H9 (cell line): ENCODE data around the gene NOXRED1. TPM values are rescaled to one million over a fixed set of nuclear protein-coding genes. Genes with fewer than 3 reads are reported as not detected.

ENCODE experiments used
- DNase-seq: peaks from one replicate; pipeline ENCODE4 v3.0.0-alpha.2; 2017
- H2AFZ ChIP-seq: one replicate; pipeline ENCODE4 v1.6.1; 2013; ENCODE audit warnings: mild to moderate bottlenecking, low read length, control low read depth, moderate library complexity
- H2AK5ac ChIP-seq: 2 replicates; pipeline ENCODE4 v1.6.1; 2013; ENCODE audit warnings: low read length, control low read depth, mixed read lengths; ENCODE audit not compliant: insufficient read length
- H2BK120ac ChIP-seq: one replicate; pipeline ENCODE4 v1.6.1; 2013; ENCODE audit warnings: low read depth, mild to moderate bottlenecking, low read length, control low read depth, inconsistent platforms; ENCODE audit not compliant: poor library complexity, severe bottlenecking
- H2BK12ac ChIP-seq: 2 replicates; pipeline ENCODE4 v1.6.1; 2013; ENCODE audit warnings: low read length, control low read depth, mixed read lengths, low read depth; ENCODE audit not compliant: insufficient read length
- H2BK15ac ChIP-seq: 2 replicates; pipeline ENCODE4 v1.6.1; 2013; ENCODE audit warnings: low read depth, low read length, control low read depth
- H2BK20ac ChIP-seq: one replicate; pipeline ENCODE4 v1.6.1; 2013; ENCODE audit warnings: low read depth, mild to moderate bottlenecking, low read length, control low read depth, inconsistent platforms; ENCODE audit not compliant: poor library complexity, severe bottlenecking
- H2BK5ac ChIP-seq: 2 replicates; pipeline ENCODE4 v1.6.1; 2013; ENCODE audit warnings: low read length, control low read depth, mixed read lengths; ENCODE audit not compliant: insufficient read length
- H3K14ac ChIP-seq: 2 replicates; pipeline ENCODE4 v1.6.1; 2013; ENCODE audit warnings: low read length, control low read depth; ENCODE audit not compliant: insufficient read depth
- H3K18ac ChIP-seq: 2 replicates; pipeline ENCODE4 v1.6.1; 2013; ENCODE audit warnings: low read depth, mild to moderate bottlenecking, mixed read lengths, low read length, control low read depth; ENCODE audit not compliant: insufficient read length
- H3K23ac ChIP-seq: 2 replicates; pipeline ENCODE4 v1.6.1; 2013; ENCODE audit warnings: low read length, control low read depth, mixed read lengths, low read depth; ENCODE audit not compliant: insufficient read length
- H3K23me2 ChIP-seq: 2 replicates; pipeline ENCODE4 v1.6.1; 2013; ENCODE audit warnings: low read depth, mild to moderate bottlenecking, mixed read lengths, low read length, control low read depth; ENCODE audit not compliant: insufficient read length, poor library complexity, severe bottlenecking
- H3K27ac ChIP-seq: 2 replicates; pipeline ENCODE4 v1.5.1; 2013; ENCODE audit warnings: low read length, control low read depth, mixed read lengths, low read depth; ENCODE audit not compliant: insufficient read length
- H3K27me3 ChIP-seq: 2 replicates; pipeline ENCODE4 v1.6.1; 2013; ENCODE audit warnings: low read length, control low read depth, inconsistent platforms; ENCODE audit not compliant: insufficient read depth
- H3K4ac ChIP-seq: 2 replicates; pipeline ENCODE4 v1.6.1; 2013; ENCODE audit warnings: low read depth, mild to moderate bottlenecking, control low read depth, inconsistent platforms, low read length, moderate library complexity
- H3K4me1 ChIP-seq: 2 replicates; pipeline ENCODE4 v1.6.1; 2013; ENCODE audit warnings: low read length, control low read depth, inconsistent platforms; ENCODE audit not compliant: insufficient read depth
- H3K4me2 ChIP-seq: 2 replicates; pipeline ENCODE4 v1.6.1; 2013; ENCODE audit warnings: low read length, control low read depth, mixed read lengths; ENCODE audit not compliant: insufficient read length, insufficient read depth
- H3K56ac ChIP-seq: 2 replicates; pipeline ENCODE4 v1.6.1; 2013; ENCODE audit warnings: low read depth, mild to moderate bottlenecking, mixed read lengths, low read length, control low read depth; ENCODE audit not compliant: insufficient read length
- H3K79me1 ChIP-seq: 2 replicates; pipeline ENCODE4 v1.6.1; 2013; ENCODE audit warnings: low read depth, mild to moderate bottlenecking, moderate library complexity, low read length, control low read depth, inconsistent platforms; ENCODE audit not compliant: insufficient read depth, poor library complexity, severe bottlenecking
- H3K79me2 ChIP-seq: 2 replicates; pipeline ENCODE4 v1.6.1; 2013; ENCODE audit warnings: low read length, control low read depth, inconsistent platforms; ENCODE audit not compliant: insufficient read depth
- H3K9ac ChIP-seq: 2 replicates; pipeline ENCODE4 v1.6.1; 2013; ENCODE audit warnings: low read length, control low read depth, mixed read lengths; ENCODE audit not compliant: insufficient read length; ENCODE audit errors: extremely low read depth
- H3K9me3 ChIP-seq: one replicate; pipeline ENCODE4 v1.6.1; 2013; ENCODE audit warnings: low read depth, low read length, inconsistent platforms; ENCODE audit not compliant: control insufficient read depth
- H3T11ph ChIP-seq: one replicate; pipeline ENCODE4 v1.6.1; 2013; ENCODE audit warnings: mild to moderate bottlenecking, low read length, control low read depth, inconsistent platforms
- H4K20me1 ChIP-seq: one replicate; pipeline ENCODE4 v1.6.1; 2013; ENCODE audit not compliant: control insufficient read depth, insufficient read length, insufficient read depth
- H4K5ac ChIP-seq: 2 replicates; pipeline ENCODE4 v1.6.1; 2013; ENCODE audit warnings: low read depth, mild to moderate bottlenecking, mixed read lengths, low read length, control low read depth; ENCODE audit not compliant: insufficient read length
- H4K8ac ChIP-seq: replicated peaks from 2 replicates; pipeline ENCODE4 v1.6.1; 2013; ENCODE audit warnings: low read length, control low read depth, mixed read lengths, low read depth; ENCODE audit not compliant: insufficient read length
- H4K91ac ChIP-seq: 2 replicates; pipeline ENCODE4 v1.6.1; 2013; ENCODE audit warnings: low read depth, mild to moderate bottlenecking, moderate library complexity, mixed read lengths, low read length, control low read depth; ENCODE audit not compliant: insufficient read length
- H3K27ac Mint-ChIP-seq, 3 experiments: 2 replicates in 2 of 3; 3 replicates in 1 of 3; pipeline ENCODE4 v1.8.0; 2020 to 2021; ENCODE audit warnings: mixed read lengths in 3 of 3, mild to moderate bottlenecking in 1 of 3, moderate library complexity in 1 of 3
- H3K27me3 Mint-ChIP-seq: 2 replicates; pipeline ENCODE4 v1.8.0; 2021; ENCODE audit warnings: low read depth, mild to moderate bottlenecking, moderate library complexity, mixed read lengths
- H3K36me3 Mint-ChIP-seq, 3 experiments: 2 replicates in 2 of 3; 3 replicates in 1 of 3; pipeline ENCODE4 v1.8.0; 2020 to 2021; ENCODE audit warnings: low read depth in 3 of 3, mixed read lengths in 3 of 3; ENCODE audit not compliant: insufficient read depth in 1 of 3
- H3K4me1 Mint-ChIP-seq, 2 experiments: 2 replicates each; pipeline ENCODE4 v1.8.0; 2020; ENCODE audit warnings: mixed read lengths in 2 of 2
- H3K4me3 Mint-ChIP-seq, 2 experiments: 2 replicates in 1 of 2; 3 replicates in 1 of 2; pipeline ENCODE4 v1.8.0; 2020 to 2021; ENCODE audit warnings: mild to moderate bottlenecking in 2 of 2, mixed read lengths in 2 of 2, moderate library complexity in 1 of 2
- H3K9me3 Mint-ChIP-seq, 2 experiments: 2 replicates in 1 of 2; 3 replicates in 1 of 2; pipeline ENCODE4 v1.8.0; 2020; ENCODE audit warnings: mild to moderate bottlenecking in 2 of 2, mixed read lengths in 2 of 2, moderate library complexity in 1 of 2
- CTCF ChIP-seq: fragments of 200-600 bp; sonication (generic); conservative IDR thresholded peaks from 3 replicates; pipeline ENCODE4 v1.8.0; 2021; ENCODE audit warnings: antibody characterized with exemption, mild to moderate bottlenecking
- WGBS: extraction: QIAGEN DNeasy Blood & Tissue Kit; methylation state at CpG from one replicate; pipeline ENCODE4 v1.1.7; 2013; ENCODE audit warnings: missing lambda C conversion rate, low lambda C conversion rate, mixed read lengths; ENCODE audit not compliant: insufficient read length; ENCODE audit errors: extremely low coverage; 5-methylcytosine and 5-hydroxymethylcytosine counted together
- total RNA-seq: library from RNA; stranded (reverse); gene quantifications from 2 replicates; pipeline ENCODE4 v1.2.1, GENCODE V29; 2021

The NOXRED1 gene
- total RNA-seq, 1 experiment from 2014 or later = not detected

GRCh38 chr14:77375973-77376770, 47.2 kb downstream of the NOXRED1 start:
- H3K18ac ChIP-seq = no peak overlapping the region
- H3K56ac ChIP-seq = no peak overlapping the region
- Mint-ChIP-seq H3K27ac (peak overlapping the region in 2 of 3 experiments; percentile 38 to 54; a peak in 2 of 7 replicates), H3K36me3 (no peaks in the 10 kb centered on the region), H3K4me3 (peak overlapping the region; percentile 81 to 93; a peak in 4 of 5 replicates), H3K27me3 (peaks cover 2% of the 10 kb centered on the region), H3K9me3 (no peaks in the 10 kb centered on the region), H3K4me1 (peaks cover 7 to 8% of the 10 kb centered on the region in 2 experiments)
- no peak overlapping the region for H2BK15ac ChIP-seq
- WGBS = no CpG with 5 or more reads among the region's 24 CpGs
- H3K4me1 ChIP-seq = peaks cover 4% of the 10 kb centered on the region; the same call in 1 of the 2 replicates
- no peak overlapping the region for H3T11ph ChIP-seq
- peak overlapping the region; percentile 98 for H3K4me2 ChIP-seq
- no peak overlapping the region for H4K91ac ChIP-seq
- peak overlapping the region; percentile 62 for H3K9ac ChIP-seq
- H3K23me2 ChIP-seq = peaks cover 13% of the 10 kb centered on the region
- no peak overlapping the region for H2BK12ac ChIP-seq
- H3K27me3 ChIP-seq = no peaks in the 10 kb centered on the region
- H3K9me3 ChIP-seq = no peaks in the 10 kb centered on the region
- H3K27ac ChIP-seq = no peak overlapping the region
- H2AFZ ChIP-seq = peak overlapping the region; percentile 46
- no peaks in the 10 kb centered on the region for H3K79me1 ChIP-seq
- no peak for TF ChIP-seq CTCF
- no peak overlapping the region for H3K4ac ChIP-seq
- 0 out of 2 replicates have a peak overlapping the region, but pooled peaks have one; percentile 20 for H3K14ac ChIP-seq
- H4K20me1 ChIP-seq = no peaks in the 10 kb centered on the region
- no peak overlapping the region for H2BK5ac ChIP-seq
- no peak overlapping the region for H4K8ac ChIP-seq
- H2AK5ac ChIP-seq = no peak overlapping the region
- DNase-seq = peak; percentile 41
- H2BK20ac ChIP-seq = no peak overlapping the region
- no peak overlapping the region for H3K23ac ChIP-seq
- no peak overlapping the region for H4K5ac ChIP-seq
- H2BK120ac ChIP-seq = no peak overlapping the region
- H3K79me2 ChIP-seq = no peaks in the 10 kb centered on the region
